ENCODE measurements around the gene COL13A1. TPM values are rescaled to one million over a fixed set of nuclear protein-coding genes. Genes with fewer than 3 reads are reported as not detected.
A peak's percentile ranks its signal among the peaks of the same experiment; 100 is the strongest.

Gene COL13A1
- total RNA-seq, 1 experiment from 2014 or later: 3.6 TPM

GRCh38 chr10:69820817-69821216 lies 19.1 kb downstream of the COL13A1 start:
- Histone ChIP-seq H3K4me2 (ENCODE audit: insufficient read depth, insufficient read length, low read length) (no peak overlapping the region), H2AFZ (ENCODE audit: low read length) (no peak overlapping the region), H3K27ac (ENCODE audit: insufficient read length, low read depth, low read length) (no peak overlapping the region), H2BK5ac (ENCODE audit: insufficient read length, low read length) (no peak overlapping the region), H2BK20ac (ENCODE audit: low read depth, low read length, poor library complexity, severe bottlenecking) (no peak overlapping the region), H3K23me2 (ENCODE audit: insufficient read length, low read depth, low read length, poor library complexity, severe bottlenecking) (no peaks in the 10 kb centered on the region), H3K9me3 (ENCODE audit: control insufficient read depth, low read depth, low read length) (no peaks in the 10 kb centered on the region), H3K4ac (ENCODE audit: low read depth, low read length) (no peak overlapping the region), H3K79me2 (ENCODE audit: insufficient read depth, low read length) (no peaks in the 10 kb centered on the region), H3K56ac (ENCODE audit: insufficient read length, low read depth, low read length) (no peak overlapping the region), H4K8ac (replicated peaks; ENCODE audit: insufficient read length, low read depth, low read length) (no peak overlapping the region), H3K23ac (ENCODE audit: insufficient read length, low read depth, low read length) (no peak overlapping the region), H4K20me1 (ENCODE audit: control insufficient read depth, insufficient read depth, insufficient read length) (no peaks in the 10 kb centered on the region), H3K27me3 (ENCODE audit: insufficient read depth, low read length) (no peaks in the 10 kb centered on the region), H4K91ac (ENCODE audit: insufficient read length, low read depth, low read length) (no peak overlapping the region), H2AK5ac (ENCODE audit: insufficient read length, low read length) (no peak overlapping the region), H2BK120ac (ENCODE audit: low read depth, low read length, poor library complexity, severe bottlenecking) (no peak overlapping the region), H3K79me1 (ENCODE audit: insufficient read depth, low read depth, low read length, poor library complexity, severe bottlenecking) (no peaks in the 10 kb centered on the region), H3T11ph (ENCODE audit: low read length) (no peak overlapping the region), H3K4me1 (ENCODE audit: insufficient read depth, low read length) (peaks cover 3% of the 10 kb centered on the region; the same call in 1 of the 2 replicates), H4K5ac (ENCODE audit: insufficient read length, low read depth, low read length) (no peak overlapping the region), H3K14ac (ENCODE audit: insufficient read depth, low read length) (no peak overlapping the region), H2BK12ac (ENCODE audit: insufficient read length, low read depth, low read length) (no peak overlapping the region), H2BK15ac (ENCODE audit: low read depth, low read length) (no peak overlapping the region), H3K9ac (ENCODE audit: extremely low read depth, insufficient read length, low read length) (no peak overlapping the region), H3K18ac (ENCODE audit: insufficient read length, low read depth, low read length) (no peak overlapping the region)
- Mint-ChIP-seq H3K27me3 (ENCODE audit: low read depth) (peaks cover 11% of the 10 kb centered on the region), H3K27ac (peak overlapping the region in 1 of 3 experiments; percentile 36; a peak in 1 of 7 replicates), H3K9me3 (peaks cover 10% of the 10 kb centered on the region in 2 experiments; a peak in 4 of 5 replicates), H3K4me3 (no peak overlapping the region), H3K4me1 (peaks cover 15 to 17% of the 10 kb centered on the region in 2 experiments), H3K36me3 (ENCODE audit: insufficient read depth in 1 of 3, low read depth in 3 of 3) (peaks cover 0 to 11% (median 7%) of the 10 kb centered on the region in 3 experiments; a peak in 6 of 7 replicates)
- WGBS (ENCODE audit: extremely low coverage, insufficient read length, low lambda C conversion rate): no CpG with 5 or more reads among the region's 4 CpGs
- TF ChIP-seq CTCF (conservative IDR thresholded peaks at IDR 0.05): no peak
- no peak for DNase-seq

Measured in H9 (cell line).